GM12873 (cell line): ENCODE results near the gene TYRP1.

Source experiments
- TF ChIP-seq, protein P1 (sequence below): IDR thresholded peaks from 2 replicates; pipeline ENCODE4 v1.5.1; 2012; ENCODE audit warnings: low read depth, mild to moderate bottlenecking, moderate library complexity, low read length, control low read depth; ENCODE audit not compliant: insufficient read depth; ENCODE audit errors: missing control alignments

Gene TYRP1

DNA sequence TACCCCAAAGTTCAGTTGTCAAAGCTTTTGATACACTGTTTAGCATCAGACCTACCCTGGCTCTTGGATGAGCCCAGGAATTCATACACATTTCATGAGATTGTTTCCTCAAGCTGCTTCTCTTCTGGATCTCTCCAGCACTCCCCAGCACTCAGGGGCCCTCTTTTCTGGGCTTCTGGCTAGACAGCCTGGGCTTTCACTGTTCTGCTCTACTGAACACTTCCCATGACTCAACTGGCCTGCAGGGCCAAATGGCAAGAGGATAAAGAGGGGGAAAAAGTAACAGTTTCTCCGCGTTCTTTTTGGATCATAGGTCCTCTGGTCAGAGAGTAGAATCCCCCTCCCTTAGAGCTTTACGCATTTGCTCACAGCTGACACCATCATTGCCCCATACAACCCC is 60.7 kb downstream of the TYRP1 start:
- TF ChIP-seq, protein P1, sequence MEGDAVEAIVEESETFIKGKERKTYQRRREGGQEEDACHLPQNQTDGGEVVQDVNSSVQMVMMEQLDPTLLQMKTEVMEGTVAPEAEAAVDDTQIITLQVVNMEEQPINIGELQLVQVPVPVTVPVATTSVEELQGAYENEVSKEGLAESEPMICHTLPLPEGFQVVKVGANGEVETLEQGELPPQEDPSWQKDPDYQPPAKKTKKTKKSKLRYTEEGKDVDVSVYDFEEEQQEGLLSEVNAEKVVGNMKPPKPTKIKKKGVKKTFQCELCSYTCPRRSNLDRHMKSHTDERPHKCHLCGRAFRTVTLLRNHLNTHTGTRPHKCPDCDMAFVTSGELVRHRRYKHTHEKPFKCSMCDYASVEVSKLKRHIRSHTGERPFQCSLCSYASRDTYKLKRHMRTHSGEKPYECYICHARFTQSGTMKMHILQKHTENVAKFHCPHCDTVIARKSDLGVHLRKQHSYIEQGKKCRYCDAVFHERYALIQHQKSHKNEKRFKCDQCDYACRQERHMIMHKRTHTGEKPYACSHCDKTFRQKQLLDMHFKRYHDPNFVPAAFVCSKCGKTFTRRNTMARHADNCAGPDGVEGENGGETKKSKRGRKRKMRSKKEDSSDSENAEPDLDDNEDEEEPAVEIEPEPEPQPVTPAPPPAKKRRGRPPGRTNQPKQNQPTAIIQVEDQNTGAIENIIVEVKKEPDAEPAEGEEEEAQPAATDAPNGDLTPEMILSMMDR: no peak

DNA sequence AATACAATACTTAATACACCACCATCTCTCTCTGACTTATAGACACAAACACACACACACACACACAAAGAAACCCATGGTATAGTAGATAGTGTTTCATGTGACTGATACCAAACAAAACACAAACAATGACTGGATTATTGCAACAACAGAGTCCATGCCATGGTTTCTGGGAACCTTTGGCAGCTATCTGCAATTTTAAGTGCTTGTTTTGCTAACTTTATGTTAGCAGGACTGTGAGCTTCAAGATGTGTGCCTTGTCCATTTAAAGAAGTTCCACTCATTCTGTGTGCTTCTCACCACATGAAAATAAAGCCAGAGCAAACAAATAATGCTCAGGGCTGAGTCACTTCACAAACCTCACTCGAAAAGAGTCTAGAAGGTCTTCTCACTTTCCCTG is 66.6 kb downstream of the TYRP1 start:
- TF ChIP-seq, protein P1: no peak
